IMR-90 (cell line): Measurements from ENCODE around the gene RNF130. TPM values are rescaled to one million over a fixed set of nuclear protein-coding genes. Genes with fewer than 3 reads are reported as not detected.

Experiments used
- ATAC-seq: fragments of 200-7000 bp; cut with Tn5 transposase; 2 replicates; pipeline ENCODE4 v1.9.1; 2020; ENCODE audit warnings: low read depth, mild to moderate bottlenecking, moderate library complexity
- BruUV-seq: library from RNA; stranded (reverse); fragments of 400-500 nt; replicated peaks from 2 replicates; lab custom pipeline; 2021; lab: Mats Ljungman, UMichigan
- CTCF ChIA-PET: fragments of 300-600 bp; formaldehyde crosslinking; extraction: SDS; loops from one replicate; lab custom pipeline; 2021; ENCODE audit warnings: antibody characterized with exemption; lab: Yijun Ruan, JAX
- POLR2A ChIA-PET: fragments of 300-600 bp; sonication (Branson Sonifier 250); formaldehyde crosslinking; loops from one replicate; lab custom pipeline; 2022; ENCODE audit warnings: antibody characterized with exemption; ENCODE audit not compliant: unreplicated experiment; lab: Charles Lee
- DNase-seq: peaks from one replicate; pipeline ENCODE4 v3.0.0; 2013
- H2AFZ ChIP-seq: replicated peaks from 2 replicates; pipeline ENCODE3; 2013; ENCODE audit warnings: low read length, mild to moderate bottlenecking; ENCODE audit not compliant: poor library complexity
- H2AK5ac ChIP-seq: 2 replicates; pipeline ENCODE4 v1.6.1; 2013; ENCODE audit warnings: low read depth, low read length, inconsistent platforms
- H2AK9ac ChIP-seq: replicated peaks from 2 replicates; pipeline ENCODE3; 2013; ENCODE audit warnings: mild to moderate bottlenecking, low read depth, low read length, moderate library complexity; ENCODE audit not compliant: poor library complexity
- H2BK120ac ChIP-seq: 2 replicates; pipeline ENCODE4 v1.6.1; 2013; ENCODE audit warnings: low read depth, low read length, inconsistent platforms
- H2BK15ac ChIP-seq: 3 replicates; pipeline ENCODE4 v1.6.1; 2013; ENCODE audit warnings: low read depth, low read length, inconsistent platforms
- H2BK20ac ChIP-seq: 2 replicates; pipeline ENCODE4 v1.6.1; 2013; ENCODE audit warnings: low read depth, mild to moderate bottlenecking, inconsistent platforms, low read length, moderate library complexity
- H2BK5ac ChIP-seq: 2 replicates; pipeline ENCODE4 v1.6.1; 2013; ENCODE audit warnings: mild to moderate bottlenecking, low read depth, low read length, inconsistent platforms; ENCODE audit not compliant: poor library complexity, severe bottlenecking
- H3K14ac ChIP-seq: replicated peaks from 2 replicates; pipeline ENCODE4 v1.6.1; 2013; ENCODE audit warnings: low read depth, low read length, inconsistent platforms
- H3K18ac ChIP-seq: 2 replicates; pipeline ENCODE4 v1.6.1; 2013; ENCODE audit warnings: low read depth, low read length, control low read depth
- H3K23ac ChIP-seq: 2 replicates; pipeline ENCODE4 v1.6.1; 2013; ENCODE audit warnings: low read depth, low read length, inconsistent platforms
- H3K27ac ChIP-seq: 2 replicates; pipeline ENCODE4 v1.5.1; 2013; ENCODE audit warnings: mild to moderate bottlenecking, control low read depth, low read length; ENCODE audit not compliant: insufficient read depth
- H3K27me3 ChIP-seq: 2 replicates; pipeline ENCODE4 v1.6.1; 2013; ENCODE audit warnings: low read length; ENCODE audit not compliant: control insufficient read depth, insufficient read depth
- H3K36me3 ChIP-seq: 2 replicates; pipeline ENCODE4 v1.6.1; 2013; ENCODE audit warnings: low read length, mixed read lengths; ENCODE audit not compliant: control insufficient read depth, insufficient read depth
- H3K4ac ChIP-seq: 2 replicates; pipeline ENCODE4 v1.6.1; 2013; ENCODE audit warnings: low read depth, low read length, inconsistent platforms
- H3K4me1 ChIP-seq: 2 replicates; pipeline ENCODE4 v1.6.1; 2013; ENCODE audit warnings: low read length, mixed read lengths; ENCODE audit not compliant: control insufficient read depth, insufficient read depth
- H3K4me2 ChIP-seq: 2 replicates; pipeline ENCODE4 v1.6.1; 2013; ENCODE audit warnings: low read depth, mild to moderate bottlenecking, control low read depth, low read length, moderate library complexity
- H3K4me3 ChIP-seq: 2 replicates; pipeline ENCODE4 v1.5.1; 2013; ENCODE audit warnings: low read depth, mild to moderate bottlenecking, control low read depth, low read length, moderate library complexity; ENCODE audit not compliant: insufficient read depth
- H3K56ac ChIP-seq: 2 replicates; pipeline ENCODE4 v1.6.1; 2013; ENCODE audit warnings: low read length, inconsistent platforms; ENCODE audit not compliant: insufficient read depth; ENCODE audit errors: extremely low read depth
- H3K79me1 ChIP-seq, 2 experiments: 2 replicates each; pipeline ENCODE4 v1.6.1; 2013; ENCODE audit warnings: low read length in 2 of 2, inconsistent platforms in 1 of 2, low read depth in 1 of 2
- H3K9ac ChIP-seq: 2 replicates; pipeline ENCODE4 v1.6.1; 2013; ENCODE audit warnings: low read depth, low read length, control low read depth
- H3K9me1 ChIP-seq: 2 replicates; pipeline ENCODE4 v1.6.1; 2013; ENCODE audit warnings: low read length, inconsistent platforms; ENCODE audit not compliant: insufficient read depth
- H3K9me3 ChIP-seq: 2 replicates; pipeline ENCODE4 v1.6.1; 2013; ENCODE audit warnings: low read length; ENCODE audit not compliant: control insufficient read depth, insufficient read depth
- H4K20me1 ChIP-seq: 2 replicates; pipeline ENCODE4 v1.6.1; 2013; ENCODE audit warnings: low read length, inconsistent platforms; ENCODE audit not compliant: insufficient read depth
- H4K5ac ChIP-seq: 2 replicates; pipeline ENCODE4 v1.6.1; 2013; ENCODE audit warnings: mild to moderate bottlenecking, low read depth, low read length, control low read depth
- H4K8ac ChIP-seq, 2 experiments: 2 replicates each; pipeline ENCODE4 v1.6.1; 2013; ENCODE audit warnings: low read depth in 2 of 2, low read length in 2 of 2, control low read depth in 1 of 2, inconsistent platforms in 1 of 2
- H4K91ac ChIP-seq: 2 replicates; pipeline ENCODE4 v1.6.1; 2013; ENCODE audit warnings: low read depth, low read length, inconsistent platforms; ENCODE audit not compliant: insufficient read depth
- BHLHE40 ChIP-seq: fragments of 150-350 bp; IDR thresholded peaks from 2 replicates; pipeline ENCODE4 v1.6.1; 2016; ENCODE audit warnings: mild to moderate bottlenecking, low read depth, low read length
- CEBPB ChIP-seq: IDR thresholded peaks from 2 replicates; pipeline ENCODE4 v1.6.1; 2012; ENCODE audit warnings: low read depth, low read length, improper control_type of control experiment
- CHD1 ChIP-seq: IDR thresholded peaks from 2 replicates; pipeline ENCODE4 v1.6.1; 2012; ENCODE audit warnings: low read depth, low read length, improper control_type of control experiment
- FOS ChIP-seq: fragments of 150-350 bp; IDR thresholded peaks from 2 replicates; pipeline ENCODE4 v1.6.1; 2016; ENCODE audit warnings: low read depth, low read length
- MAFK ChIP-seq: IDR thresholded peaks from 2 replicates; pipeline ENCODE4 v1.6.1; 2012; ENCODE audit warnings: low read depth, low read length, improper control_type of control experiment
- MAZ ChIP-seq: IDR thresholded peaks from 2 replicates; pipeline ENCODE4 v1.6.1; 2012; ENCODE audit warnings: low read depth, mild to moderate bottlenecking, low read length, improper control_type of control experiment, moderate library complexity, borderline replicate concordance
- MXI1 ChIP-seq: IDR thresholded peaks from 2 replicates; pipeline ENCODE4 v1.6.1; 2012; ENCODE audit warnings: low read depth, mild to moderate bottlenecking, low read length, moderate library complexity, borderline replicate concordance
- NFE2L2 ChIP-seq: fragments of 150-350 bp; IDR thresholded peaks from 2 replicates; pipeline ENCODE4 v1.6.1; 2016; ENCODE audit warnings: low read depth, mild to moderate bottlenecking, low read length
- POLR2A ChIP-seq: IDR thresholded peaks from 2 replicates; pipeline ENCODE4 v1.6.1; 2012; ENCODE audit warnings: mild to moderate bottlenecking, low read depth, low read length
- RAD21 ChIP-seq: IDR thresholded peaks from 2 replicates; pipeline ENCODE4 v1.6.1; 2012; ENCODE audit warnings: low read length, improper control_type of control experiment
- RCOR1 ChIP-seq: IDR thresholded peaks from 2 replicates; pipeline ENCODE4 v1.6.1; 2012; ENCODE audit warnings: mild to moderate bottlenecking, low read length, improper control_type of control experiment; ENCODE audit not compliant: insufficient replicate concordance
- RFX5 ChIP-seq: IDR thresholded peaks from 2 replicates; pipeline ENCODE4 v1.8.0; 2012; ENCODE audit warnings: low read depth, mild to moderate bottlenecking, low read length, moderate library complexity
- SMC3 ChIP-seq: fragments of 150-350 bp; IDR thresholded peaks from 2 replicates; pipeline ENCODE4 v1.6.1; 2016; ENCODE audit warnings: low read depth, mild to moderate bottlenecking, antibody characterized with exemption, low read length, moderate library complexity
- WGBS, 2 experiments: methylation state at CpG; one replicate each; pipeline versions ENCODE4 v1.1.5 to v1.1.7; 2013; ENCODE audit warnings: missing lambda C conversion rate in 2 of 2; ENCODE audit not compliant: insufficient read length in 1 of 2; ENCODE audit errors: extremely low coverage in 2 of 2; 5-methylcytosine and 5-hydroxymethylcytosine counted together
- dilution Hi-C: fragments of 300-500 bp; cut with HindIII; formaldehyde crosslinking; loops from one replicate; pipeline ENCODE4 v1.14.3; 2018; ENCODE audit warnings: low sequenced_read_pairs; ENCODE audit not compliant: unreplicated experiment
- in situ Hi-C: fragments of 300-500 bp; cut with MboI; formaldehyde crosslinking; loops from 3 replicates; pipeline ENCODE4 v1.14.3; 2019; ENCODE audit warnings: low sequenced_read_pairs, inconsistent platforms, mixed read lengths
- intact Hi-C: fragments of 100-400 bp; cut with micrococcal nuclease; formaldehyde crosslinking; loops from 2 replicates; pipeline ENCODE4 v1.10.0; 2022
- polyA plus RNA-seq, 3 experiments: library from polyadenylated mRNA; depleted of rRNA; stranded (reverse); fragments of >200 nt; gene quantifications; 2 replicates each; pipeline ENCODE4 v1.2.3, GENCODE V29; 2012; ENCODE audit warnings: low replicate concordance in 1 of 3
- total RNA-seq: library from RNA; depleted of rRNA; stranded (reverse); fragments of >200 nt; gene quantifications from 2 replicates; pipeline ENCODE4 v1.2.3, GENCODE V29; 2012
- TF ChIP-seq, protein P1 (sequence below): conservative IDR thresholded peaks from 2 replicates; pipeline ENCODE4 v1.5.1; 2012; ENCODE audit warnings: mild to moderate bottlenecking, low read depth, low read length, improper control_type of control experiment
- TF ChIP-seq, protein P2 (sequence below): fragments of 150-350 bp; IDR thresholded peaks from 2 replicates; pipeline ENCODE4 v1.6.1; 2017; ENCODE audit warnings: mild to moderate bottlenecking, antibody characterized with exemption, low read length, low read depth
- TF ChIP-seq, protein P3 (sequence below): fragments of 150-350 bp; IDR thresholded peaks from 2 replicates; pipeline ENCODE4 v1.6.1; 2016; ENCODE audit warnings: low read depth, mild to moderate bottlenecking, low read length, moderate library complexity, borderline replicate concordance

The RNF130 gene
- total and polyA plus RNA-seq, 2 of the 4 experiments (the other 2 are of a cell fraction) = 12.9 to 21.7 TPM

GRCh38 chr5:179919487-179920060 is 152.0 kb downstream of the RNF130 start:
- Histone ChIP-seq H3K18ac (no peak overlapping the region), H3K9ac (no peak overlapping the region), H2AFZ (no peak overlapping the region), H3K9me1 (no peaks in the 10 kb centered on the region), H3K4me2 (no peak overlapping the region), H4K91ac (no peak overlapping the region), H3K36me3 (no peaks in the 10 kb centered on the region), H2BK120ac (no peak overlapping the region), H3K27me3 (peaks cover 3% of the 10 kb centered on the region; the same call in 1 of the 2 replicates), H4K8ac (no peak overlapping the region), H2AK9ac (no peak overlapping the region), H3K27ac (no peak overlapping the region), H3K79me1 (no peaks in the 10 kb centered on the region), H3K23ac (no peak overlapping the region), H2AK5ac (no peak overlapping the region), H3K14ac (no peak overlapping the region), H2BK15ac (no peak overlapping the region), H4K5ac (no peak overlapping the region), H3K4me1 (no peaks in the 10 kb centered on the region), H3K9me3 (no peaks in the 10 kb centered on the region), H2BK5ac (no peak overlapping the region), H3K4me3 (no peak overlapping the region), H3K4ac (no peak overlapping the region), H4K20me1 (no peaks in the 10 kb centered on the region), H3K56ac (no peak overlapping the region), H2BK20ac (no peak overlapping the region)
- TF ChIP-seq MXI1 (no peak), MAFK (no peak), MAZ (no peak), POLR2A (no peak), RAD21 (no peak), BHLHE40 (no peak), RFX5 (no peak), RCOR1 (no peak), CHD1 (no peak), FOS (no peak), CEBPB (no peak), NFE2L2 (no peak), SMC3 (no peak)
- TF ChIP-seq, protein P1, sequence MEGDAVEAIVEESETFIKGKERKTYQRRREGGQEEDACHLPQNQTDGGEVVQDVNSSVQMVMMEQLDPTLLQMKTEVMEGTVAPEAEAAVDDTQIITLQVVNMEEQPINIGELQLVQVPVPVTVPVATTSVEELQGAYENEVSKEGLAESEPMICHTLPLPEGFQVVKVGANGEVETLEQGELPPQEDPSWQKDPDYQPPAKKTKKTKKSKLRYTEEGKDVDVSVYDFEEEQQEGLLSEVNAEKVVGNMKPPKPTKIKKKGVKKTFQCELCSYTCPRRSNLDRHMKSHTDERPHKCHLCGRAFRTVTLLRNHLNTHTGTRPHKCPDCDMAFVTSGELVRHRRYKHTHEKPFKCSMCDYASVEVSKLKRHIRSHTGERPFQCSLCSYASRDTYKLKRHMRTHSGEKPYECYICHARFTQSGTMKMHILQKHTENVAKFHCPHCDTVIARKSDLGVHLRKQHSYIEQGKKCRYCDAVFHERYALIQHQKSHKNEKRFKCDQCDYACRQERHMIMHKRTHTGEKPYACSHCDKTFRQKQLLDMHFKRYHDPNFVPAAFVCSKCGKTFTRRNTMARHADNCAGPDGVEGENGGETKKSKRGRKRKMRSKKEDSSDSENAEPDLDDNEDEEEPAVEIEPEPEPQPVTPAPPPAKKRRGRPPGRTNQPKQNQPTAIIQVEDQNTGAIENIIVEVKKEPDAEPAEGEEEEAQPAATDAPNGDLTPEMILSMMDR = no peak
- TF ChIP-seq, protein P2, sequence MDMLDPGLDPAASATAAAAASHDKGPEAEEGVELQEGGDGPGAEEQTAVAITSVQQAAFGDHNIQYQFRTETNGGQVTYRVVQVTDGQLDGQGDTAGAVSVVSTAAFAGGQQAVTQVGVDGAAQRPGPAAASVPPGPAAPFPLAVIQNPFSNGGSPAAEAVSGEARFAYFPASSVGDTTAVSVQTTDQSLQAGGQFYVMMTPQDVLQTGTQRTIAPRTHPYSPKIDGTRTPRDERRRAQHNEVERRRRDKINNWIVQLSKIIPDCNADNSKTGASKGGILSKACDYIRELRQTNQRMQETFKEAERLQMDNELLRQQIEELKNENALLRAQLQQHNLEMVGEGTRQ = no peak
- TF ChIP-seq, protein P3, sequence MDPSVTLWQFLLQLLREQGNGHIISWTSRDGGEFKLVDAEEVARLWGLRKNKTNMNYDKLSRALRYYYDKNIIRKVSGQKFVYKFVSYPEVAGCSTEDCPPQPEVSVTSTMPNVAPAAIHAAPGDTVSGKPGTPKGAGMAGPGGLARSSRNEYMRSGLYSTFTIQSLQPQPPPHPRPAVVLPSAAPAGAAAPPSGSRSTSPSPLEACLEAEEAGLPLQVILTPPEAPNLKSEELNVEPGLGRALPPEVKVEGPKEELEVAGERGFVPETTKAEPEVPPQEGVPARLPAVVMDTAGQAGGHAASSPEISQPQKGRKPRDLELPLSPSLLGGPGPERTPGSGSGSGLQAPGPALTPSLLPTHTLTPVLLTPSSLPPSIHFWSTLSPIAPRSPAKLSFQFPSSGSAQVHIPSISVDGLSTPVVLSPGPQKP = no peak
- ATAC-seq (no peak), DNase-seq (no peak)
- 70% methylated on average over 8 of the region's 20 CpGs; no CpG with 5 or more reads in 1 of the 2 experiments for WGBS, 2 experiments
- intact Hi-C loops (no loop called here), dilution Hi-C loops (no loop called here), in situ Hi-C loops (no loop called here)
- POLR2A ChIA-PET = no interaction called here
- CTCF ChIA-PET = no interaction called here
- no TSS peak for BruUV-seq
